ENCODE results near the gene MYO10. TPM values are rescaled to one million over a fixed set of nuclear protein-coding genes. Genes with fewer than 3 reads are reported as not detected.

Gene MYO10
- total RNA-seq, 2 experiments from 2014 or later = 0.03 to 1.7 TPM

GRCh38 chr5:16702964-16703363 lies 233.1 kb downstream of the MYO10 start:
- H3K4me3 ChIP-seq (ENCODE audit: low read depth, low read length, poor library complexity, severe bottlenecking) = no peak overlapping the region
- intact Hi-C loops (cut with micrococcal nuclease; ENCODE audit: unreplicated experiment) = no loop called here
- H3K79me2 ChIP-seq (ENCODE audit: insufficient read depth, low read depth, low read length) = no peaks in the 10 kb centered on the region
- H3K4me2 ChIP-seq (ENCODE audit: low read length) = no peak overlapping the region
- no peak for DNase-seq (ENCODE audit: low spot score)
- no peaks in the 10 kb centered on the region for H3K9me2 ChIP-seq (ENCODE audit: insufficient read depth, low read length)
- no peak overlapping the region for H3K27ac ChIP-seq (ENCODE audit: low read depth, low read length, poor library complexity, severe bottlenecking)
- H3K4me1 ChIP-seq (ENCODE audit: insufficient read depth, low read length, poor library complexity, severe bottlenecking) = no peaks in the 10 kb centered on the region
- POLR2A ChIA-PET = no interaction called here
- H3K9me3 ChIP-seq (ENCODE audit: low read length) = no peaks in the 10 kb centered on the region
- no peak for TF ChIP-seq EZH2phosphoT487 (IDR thresholded peaks at IDR 0.05; ENCODE audit: borderline replicate concordance, low read depth, low read length)
- TF ChIP-seq, protein P1, sequence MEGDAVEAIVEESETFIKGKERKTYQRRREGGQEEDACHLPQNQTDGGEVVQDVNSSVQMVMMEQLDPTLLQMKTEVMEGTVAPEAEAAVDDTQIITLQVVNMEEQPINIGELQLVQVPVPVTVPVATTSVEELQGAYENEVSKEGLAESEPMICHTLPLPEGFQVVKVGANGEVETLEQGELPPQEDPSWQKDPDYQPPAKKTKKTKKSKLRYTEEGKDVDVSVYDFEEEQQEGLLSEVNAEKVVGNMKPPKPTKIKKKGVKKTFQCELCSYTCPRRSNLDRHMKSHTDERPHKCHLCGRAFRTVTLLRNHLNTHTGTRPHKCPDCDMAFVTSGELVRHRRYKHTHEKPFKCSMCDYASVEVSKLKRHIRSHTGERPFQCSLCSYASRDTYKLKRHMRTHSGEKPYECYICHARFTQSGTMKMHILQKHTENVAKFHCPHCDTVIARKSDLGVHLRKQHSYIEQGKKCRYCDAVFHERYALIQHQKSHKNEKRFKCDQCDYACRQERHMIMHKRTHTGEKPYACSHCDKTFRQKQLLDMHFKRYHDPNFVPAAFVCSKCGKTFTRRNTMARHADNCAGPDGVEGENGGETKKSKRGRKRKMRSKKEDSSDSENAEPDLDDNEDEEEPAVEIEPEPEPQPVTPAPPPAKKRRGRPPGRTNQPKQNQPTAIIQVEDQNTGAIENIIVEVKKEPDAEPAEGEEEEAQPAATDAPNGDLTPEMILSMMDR (conservative IDR thresholded peaks at IDR 0.05; ENCODE audit: low read length) = no peak
- no peaks in the 10 kb centered on the region for H3K36me3 ChIP-seq (ENCODE audit: insufficient read depth, low read length)
- no peaks in the 10 kb centered on the region for H4K20me1 ChIP-seq (ENCODE audit: insufficient read depth, low read length)
- CTCF ChIA-PET (ENCODE audit: unreplicated experiment) = no interaction called here
- BruUV-seq (replicated peaks) = no TSS peak
- no peak overlapping the region for H2AFZ ChIP-seq (ENCODE audit: low read length)

GRCh38 chr5:16701134-16702099 lies 234.7 kb downstream of the MYO10 start:
- CTCF ChIA-PET (ENCODE audit: unreplicated experiment) = no interaction called here
- POLR2A ChIA-PET = no interaction called here
- Histone ChIP-seq H2AFZ (ENCODE audit: low read length) (no peak overlapping the region), H3K4me2 (ENCODE audit: low read length) (no peak overlapping the region), H3K27ac (ENCODE audit: low read depth, low read length, poor library complexity, severe bottlenecking) (no peak overlapping the region), H3K4me3 (ENCODE audit: low read depth, low read length, poor library complexity, severe bottlenecking) (no peak overlapping the region), H3K9me3 (ENCODE audit: low read length) (no peaks in the 10 kb centered on the region), H4K20me1 (ENCODE audit: insufficient read depth, low read length) (no peaks in the 10 kb centered on the region), H3K36me3 (ENCODE audit: insufficient read depth, low read length) (no peaks in the 10 kb centered on the region), H3K4me1 (ENCODE audit: insufficient read depth, low read length, poor library complexity, severe bottlenecking) (no peaks in the 10 kb centered on the region), H3K79me2 (ENCODE audit: insufficient read depth, low read depth, low read length) (no peaks in the 10 kb centered on the region), H3K9me2 (ENCODE audit: insufficient read depth, low read length) (no peaks in the 10 kb centered on the region)
- no peak for TF ChIP-seq EZH2phosphoT487 (IDR thresholded peaks at IDR 0.05; ENCODE audit: borderline replicate concordance, low read depth, low read length)
- TF ChIP-seq, protein P1 (conservative IDR thresholded peaks at IDR 0.05; ENCODE audit: low read length) = no peak
- no TSS peak for BruUV-seq (replicated peaks)
- intact Hi-C loops (cut with micrococcal nuclease; ENCODE audit: unreplicated experiment) = no loop called here
- no peak for DNase-seq (ENCODE audit: low spot score)

- no peak for TF ChIP-seq EZH2phosphoT487 (IDR thresholded peaks at IDR 0.05; ENCODE audit: borderline replicate concordance, low read depth, low read length)
- TF ChIP-seq, protein P1 (conservative IDR thresholded peaks at IDR 0.05; ENCODE audit: low read length) = no peak
- no peak overlapping the region for H3K4me2 ChIP-seq (ENCODE audit: low read length)
- H3K27ac ChIP-seq (ENCODE audit: low read depth, low read length, poor library complexity, severe bottlenecking) = no peak overlapping the region
- no peaks in the 10 kb centered on the region for H4K20me1 ChIP-seq (ENCODE audit: insufficient read depth, low read length)
- DNase-seq (ENCODE audit: low spot score) = no peak
- no peaks in the 10 kb centered on the region for H3K9me2 ChIP-seq (ENCODE audit: insufficient read depth, low read length)
- no peaks in the 10 kb centered on the region for H3K79me2 ChIP-seq (ENCODE audit: insufficient read depth, low read depth, low read length)
- H3K4me1 ChIP-seq (ENCODE audit: insufficient read depth, low read length, poor library complexity, severe bottlenecking) = no peaks in the 10 kb centered on the region
- H3K9me3 ChIP-seq (ENCODE audit: low read length) = no peaks in the 10 kb centered on the region
- intact Hi-C loops (cut with micrococcal nuclease; ENCODE audit: unreplicated experiment) = no loop called here
- POLR2A ChIA-PET = interaction anchor here (1.8 kb wide), 1 partner anchor 14 kb away, joined by 3 read pairs; no protein-coding TSS in a partner anchor
- no peak overlapping the region for H2AFZ ChIP-seq (ENCODE audit: low read length)
- CTCF ChIA-PET (ENCODE audit: unreplicated experiment) = no interaction called here
- no peaks in the 10 kb centered on the region for H3K36me3 ChIP-seq (ENCODE audit: insufficient read depth, low read length)
- BruUV-seq (replicated peaks) = no TSS peak
- no peak overlapping the region for H3K4me3 ChIP-seq (ENCODE audit: low read depth, low read length, poor library complexity, severe bottlenecking)
Measured at GRCh38 chr5:16700081-16700480, 236.0 kb downstream of the MYO10 start.

Measured in OCI-LY7 (cell line).